Right renal pelvis (tissue), 4 donors: ENCODE measurements around the gene FCGR2B. TPM values are rescaled to one million over a fixed set of nuclear protein-coding genes. Genes with fewer than 3 reads are reported as not detected.
A peak's percentile ranks its signal among the peaks of the same experiment; 100 is the strongest.
"Not testable (repeated sequence)": the region's sequence is repeated elsewhere in the genome, so short reads cannot be mapped to it uniquely, and the experiment has no call there.

Experiments
- DNase-seq, 4 donors: peaks; one replicate each; pipeline ENCODE4 v3.0.0-alpha.2; 2013; ENCODE audit warnings: low read depth in 4 of 4, low spot score in 3 of 4, missing footprints in 1 of 4
- polyA plus RNA-seq, 4 donors: library from polyadenylated mRNA; unstranded; fragments of 120-200 nt; gene quantifications; one replicate each; pipeline ENCODE4 v1.2.1, GENCODE V29; 2013; ENCODE audit not compliant: insufficient read length in 4 of 4

FCGR2B gene
- polyA plus RNA-seq, 4 donors: 0.53 to 1.7 (median 0.89) TPM

DNA sequence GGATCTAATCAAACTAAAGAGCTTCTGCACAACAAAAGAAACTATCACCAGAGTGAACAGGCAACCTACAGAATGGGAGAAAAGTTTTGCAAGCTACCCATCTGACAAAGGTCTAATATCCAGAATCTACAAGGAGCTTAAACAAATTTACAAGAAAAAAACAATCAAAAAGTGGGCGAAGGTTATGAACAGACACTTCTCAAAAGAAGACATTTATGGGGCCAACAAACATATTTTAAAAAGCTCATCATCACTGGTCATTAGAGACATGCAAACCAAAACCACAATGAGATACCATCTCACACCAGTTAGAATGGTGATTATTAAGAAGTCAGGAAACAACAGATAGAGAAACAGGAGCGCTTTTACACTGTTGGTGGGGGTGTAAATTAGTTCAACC lies 35.4 kb downstream of the FCGR2B start:
- DNase-seq: not testable (repeated sequence)

DNA sequence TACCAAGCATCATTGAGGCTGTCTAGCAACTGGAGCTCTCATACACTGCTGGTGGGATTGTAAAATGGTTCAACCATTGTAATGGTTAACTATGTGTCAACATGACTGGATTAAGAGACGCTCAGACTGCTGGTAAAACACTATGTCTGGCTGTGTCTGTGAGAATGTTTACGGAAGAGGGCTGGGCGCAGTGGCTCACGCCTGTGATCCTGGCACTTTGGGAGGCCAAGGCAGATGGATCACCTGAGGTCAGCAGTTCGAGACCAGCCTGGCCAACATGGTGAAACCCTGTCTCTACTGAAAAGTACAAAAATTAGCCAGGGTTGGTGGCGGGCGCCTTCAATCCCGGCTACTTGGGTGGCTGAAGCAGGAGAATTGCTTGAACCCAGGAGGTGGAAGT lies 39.3 kb downstream of the FCGR2B start:
- peak in 3 of 4 donors; percentile 9 to 22 (median 10) for DNase-seq

DNA sequence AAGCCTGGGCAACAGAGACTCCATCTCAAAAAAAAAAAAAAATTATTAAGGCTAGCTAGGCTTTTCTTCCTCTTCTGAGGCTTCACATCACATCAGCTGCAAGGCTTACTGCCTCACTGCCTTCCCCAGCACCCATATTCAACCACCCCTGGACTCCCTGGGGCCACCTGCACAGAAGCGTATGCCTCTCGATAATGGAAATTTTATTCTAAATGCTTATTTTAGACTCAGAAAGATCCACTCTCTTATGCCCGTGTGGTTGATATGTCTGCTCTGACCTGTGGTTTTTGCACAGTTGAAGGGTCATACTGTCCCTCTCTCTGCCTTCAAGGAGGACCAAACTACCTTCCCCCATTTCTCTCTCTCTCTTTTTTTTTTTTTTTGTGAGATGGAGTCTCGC lies 42.6 kb downstream of the FCGR2B start:
- DNase-seq: no peak

DNA sequence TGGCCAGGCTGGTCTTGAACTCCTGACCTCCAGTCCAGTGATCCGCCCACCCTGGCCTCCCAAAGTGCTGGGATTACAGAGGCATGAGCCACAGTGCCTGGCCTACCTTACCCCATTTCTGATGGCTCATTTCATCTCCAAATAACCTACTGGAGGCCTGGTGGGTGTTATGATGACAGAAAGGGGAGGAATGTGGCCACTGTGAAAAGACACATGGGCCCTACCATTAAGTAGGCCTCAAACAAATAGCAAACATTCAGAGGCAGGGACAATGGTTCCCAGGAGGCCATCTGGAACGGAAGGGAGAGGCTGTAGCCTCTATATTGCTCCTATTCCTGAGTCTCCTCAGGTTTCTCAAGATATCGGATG lies 43.2 kb downstream of the FCGR2B start:
- DNase-seq: no peak

DNA sequence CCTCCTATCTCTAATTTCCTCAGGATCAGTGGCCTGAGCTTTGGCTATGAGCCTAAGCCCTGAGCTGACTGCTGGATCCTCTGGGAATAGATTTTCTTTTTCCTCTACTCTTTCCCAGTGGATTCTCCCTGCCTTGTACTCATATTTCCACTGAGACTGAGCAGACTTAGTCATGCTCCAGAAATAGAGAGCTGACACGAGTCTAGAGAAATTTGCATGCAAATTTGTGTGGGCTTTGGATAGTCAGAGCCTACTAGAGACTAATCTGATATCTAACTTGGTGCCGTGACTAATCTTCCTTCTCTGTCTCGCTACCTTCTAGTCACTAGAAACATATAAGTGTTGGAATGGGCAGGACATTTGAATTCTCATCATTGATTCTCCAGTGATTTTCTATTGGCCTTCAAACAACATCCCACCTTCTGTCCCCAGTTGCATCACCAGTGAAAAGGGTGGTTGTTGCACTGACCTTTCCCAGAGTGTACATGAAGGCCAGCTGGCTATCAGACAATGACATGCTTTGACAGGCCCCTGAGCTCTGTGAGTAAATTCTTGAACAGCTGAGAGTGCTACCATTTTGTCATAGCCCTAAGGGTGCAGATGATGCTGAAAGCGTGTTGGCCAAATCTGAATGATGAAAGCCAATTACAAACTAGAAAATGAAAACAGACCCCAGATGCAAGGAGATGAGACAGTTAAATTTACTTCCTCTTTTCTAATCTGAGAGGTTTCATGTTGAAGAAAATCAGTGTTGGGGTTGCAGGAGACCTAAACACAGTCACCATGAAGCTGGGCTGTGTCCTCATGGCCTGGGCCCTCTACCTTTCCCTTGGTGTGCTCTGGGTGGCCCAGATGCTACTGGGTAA lies 43.8 kb downstream of the FCGR2B start, which contains the start of gene FCRLA:
Gene FCRLA (plus strand): TSS at position 748 of the 866 bp plus-strand sequence. CDS start 36 bp downstream, at position 784.
- no peak for DNase-seq

DNA sequence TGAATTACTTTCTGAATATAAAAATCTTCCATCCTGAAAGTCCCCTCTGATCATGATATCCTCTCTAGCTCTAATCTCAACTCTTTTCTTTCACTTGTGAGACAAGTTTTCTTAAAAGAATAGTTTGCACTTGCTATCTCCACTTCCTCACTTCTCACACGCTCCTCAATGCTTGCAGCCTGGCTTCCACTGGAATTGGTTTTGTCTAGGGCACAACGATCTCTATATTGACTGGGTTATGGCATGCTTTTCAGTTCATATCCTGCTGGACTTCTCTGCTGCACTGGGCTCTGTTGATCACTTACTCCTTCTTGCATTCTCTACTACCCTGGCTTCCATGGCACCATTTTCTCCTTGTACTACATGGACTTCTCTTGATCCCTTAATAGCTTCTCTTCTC lies 44.6 kb downstream of the FCGR2B start:
- DNase-seq: no peak

DNA sequence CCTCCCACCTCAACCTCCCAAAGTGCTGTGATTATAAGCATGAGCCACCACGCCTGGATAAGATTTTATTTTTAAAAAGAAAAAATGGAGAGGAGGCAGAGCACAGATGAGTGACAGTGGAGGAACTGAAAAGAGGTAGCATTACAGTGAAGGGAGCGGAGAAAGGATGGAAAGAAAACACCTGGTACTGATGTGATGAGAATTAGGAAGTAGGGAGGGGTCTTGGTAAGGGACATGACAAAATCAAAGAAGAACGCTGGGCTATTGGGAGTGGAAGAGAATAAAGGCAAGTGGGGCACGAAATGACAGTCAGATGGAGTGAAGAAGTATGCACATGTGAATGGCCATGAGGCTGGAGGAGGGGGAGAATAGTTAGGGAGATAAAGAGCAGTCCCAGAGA lies 46.4 kb downstream of the FCGR2B start:
- DNase-seq: no peak

DNA sequence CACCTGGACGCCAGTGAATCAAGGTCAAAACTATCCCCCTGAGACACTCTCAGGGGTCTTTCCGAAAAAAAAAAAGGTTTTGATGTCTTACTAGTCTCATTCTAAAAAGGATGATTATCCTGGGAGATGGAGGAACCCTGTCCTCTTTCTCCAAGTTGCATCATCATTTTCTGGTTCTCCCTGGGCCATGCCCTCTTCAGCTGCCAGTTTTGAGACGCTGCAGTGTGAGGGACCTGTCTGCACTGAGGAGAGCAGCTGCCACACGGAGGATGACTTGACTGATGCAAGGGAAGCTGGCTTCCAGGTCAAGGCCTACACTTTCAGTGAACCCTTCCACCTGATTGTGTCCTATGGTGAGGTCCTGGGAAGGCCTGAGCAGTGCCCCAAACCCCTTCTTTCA lies 47.6 kb downstream of the FCGR2B start:
- DNase-seq: no peak

DNA sequence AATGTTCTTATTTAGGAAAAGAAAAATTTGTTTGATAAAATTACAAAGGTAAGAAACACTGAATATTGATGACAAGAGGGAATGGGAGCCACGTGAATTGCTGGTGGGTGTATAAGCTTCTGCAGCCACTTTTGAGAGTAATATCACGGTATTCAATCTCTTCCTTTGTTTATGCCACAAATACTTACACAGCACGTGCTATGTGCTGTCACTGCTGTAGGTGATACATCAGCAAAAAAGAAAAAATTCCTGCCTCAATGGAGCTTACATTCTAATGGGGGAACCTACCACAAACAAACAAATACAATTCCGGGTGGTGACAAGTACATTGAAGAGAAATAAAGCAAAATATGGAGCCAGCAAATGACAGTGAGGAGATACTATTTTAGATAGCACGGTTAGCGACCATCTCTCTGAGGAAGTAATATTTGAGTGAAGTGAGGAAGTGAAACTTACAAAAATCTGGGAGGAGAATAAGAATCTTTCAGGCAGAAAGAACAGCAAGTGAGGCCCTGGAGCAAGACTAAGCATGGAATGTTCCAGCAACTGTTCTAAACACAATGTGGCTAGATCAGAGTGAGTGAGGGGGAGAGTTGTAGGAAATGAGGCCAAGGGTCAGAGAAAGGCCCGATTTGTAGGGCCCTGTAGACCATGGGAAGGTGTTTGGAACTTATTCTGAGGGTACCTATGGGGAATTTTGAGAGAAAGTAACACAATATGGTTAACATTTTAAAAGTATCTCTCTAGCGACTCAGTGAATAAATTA lies 55.8 kb downstream of the FCGR2B start:
- no peak for DNase-seq

DNA sequence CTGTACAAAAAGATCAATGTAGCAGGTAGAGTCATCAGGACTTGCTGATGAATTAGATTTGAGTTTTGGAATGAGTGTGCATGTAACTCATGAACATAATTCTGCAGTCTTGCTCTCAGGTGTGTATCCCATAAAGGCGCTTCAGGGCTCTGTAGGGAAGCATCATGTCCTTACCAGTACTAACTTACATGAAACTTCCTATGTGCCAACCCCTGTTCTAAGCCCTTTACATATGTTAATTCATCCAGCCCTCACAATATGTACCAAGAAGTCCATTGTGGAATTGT lies 56.3 kb downstream of the FCGR2B start:
- DNase-seq: no peak

DNA sequence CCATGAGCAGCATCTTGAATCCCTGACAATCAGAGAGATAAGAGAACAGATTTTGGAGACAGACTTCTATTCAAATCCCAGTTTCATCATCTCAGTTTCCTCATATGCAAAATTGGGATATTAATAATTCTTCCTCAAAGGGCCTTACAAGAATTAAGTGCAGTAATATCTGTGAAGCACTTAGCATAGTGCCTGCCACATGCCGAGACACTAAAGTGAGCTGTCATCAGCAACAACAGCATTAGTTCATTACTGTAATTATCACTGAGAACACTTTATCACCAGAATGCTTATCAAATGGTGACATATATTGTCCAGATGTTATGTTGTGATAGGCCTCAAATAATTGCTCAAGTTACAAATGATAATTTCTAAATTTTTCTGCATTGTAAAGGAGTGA lies 57.5 kb downstream of the FCGR2B start:
- DNase-seq: no peak

DNA sequence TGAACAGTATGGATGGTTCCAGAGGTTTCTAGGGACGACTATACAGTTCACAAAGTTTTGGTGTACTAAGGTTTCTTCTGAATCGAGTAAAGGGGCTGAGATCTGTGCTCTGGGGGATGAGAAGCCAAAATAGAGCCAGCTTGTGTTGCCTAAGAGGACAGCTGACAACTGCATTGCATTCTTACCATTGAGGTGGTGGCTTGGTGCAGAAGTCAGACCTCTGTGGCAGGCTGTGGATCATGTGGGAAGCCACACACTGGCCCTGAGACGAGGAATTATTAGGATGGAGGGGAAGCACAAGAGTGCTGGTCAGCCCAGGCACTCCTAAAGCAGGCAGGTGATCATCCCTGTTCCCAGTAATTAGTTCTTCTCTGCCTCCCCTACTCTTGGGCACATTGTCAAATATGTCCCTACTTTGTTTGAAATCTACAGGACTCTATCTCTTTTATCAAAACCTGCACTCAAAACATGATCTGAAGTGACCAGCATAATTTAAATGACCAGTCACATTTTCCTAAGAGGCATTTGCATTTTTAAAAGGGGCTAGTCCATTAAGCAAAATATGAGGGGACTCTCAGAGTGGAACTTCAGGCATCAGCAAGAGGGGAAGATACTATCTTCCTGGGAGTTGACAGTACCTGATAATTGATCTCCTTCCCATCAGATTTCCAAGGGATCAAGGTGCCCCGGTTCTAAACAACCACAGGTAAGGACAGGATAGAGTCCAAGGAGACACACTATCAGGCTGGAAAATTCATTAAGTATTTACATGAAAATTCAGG lies 58.2 kb downstream of the FCGR2B start, which contains the start of gene FCRLB:
Gene FCRLB (plus strand): TSS at position 589 of the 782 bp plus-strand sequence. CDS start 1,129 bp downstream, outside the sequence.
- no peak for DNase-seq

DNA sequence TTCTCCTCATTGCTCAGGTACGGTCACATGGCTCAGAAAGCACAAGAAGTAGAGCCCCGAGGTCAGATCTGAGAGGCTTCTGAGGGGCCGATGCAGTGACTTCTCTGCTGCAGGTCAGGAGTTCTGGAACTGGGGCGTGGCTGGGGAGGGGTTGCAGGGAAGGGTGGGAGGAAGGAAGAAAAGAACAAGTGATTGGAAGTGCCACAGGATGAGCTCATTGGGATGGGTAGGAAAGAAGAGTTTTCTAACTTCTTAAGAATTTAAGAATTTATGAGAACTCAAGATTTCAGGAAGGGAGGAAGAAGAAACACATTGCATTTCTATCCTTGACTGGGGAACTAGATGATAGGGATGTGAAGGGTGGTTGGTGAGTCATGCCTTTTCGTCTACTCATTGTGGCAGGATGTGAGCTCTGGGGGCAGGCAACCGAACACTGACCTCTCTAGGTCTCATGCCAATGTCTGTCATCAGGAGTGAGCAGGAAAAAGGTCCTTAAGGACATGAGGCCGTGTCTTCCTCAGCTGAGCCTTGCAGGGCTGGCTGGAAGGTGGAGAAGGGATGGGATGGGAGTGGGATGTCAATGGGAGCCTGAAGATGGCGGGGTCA lies 58.9 kb downstream of the FCGR2B start:
- no peak for DNase-seq

DNA sequence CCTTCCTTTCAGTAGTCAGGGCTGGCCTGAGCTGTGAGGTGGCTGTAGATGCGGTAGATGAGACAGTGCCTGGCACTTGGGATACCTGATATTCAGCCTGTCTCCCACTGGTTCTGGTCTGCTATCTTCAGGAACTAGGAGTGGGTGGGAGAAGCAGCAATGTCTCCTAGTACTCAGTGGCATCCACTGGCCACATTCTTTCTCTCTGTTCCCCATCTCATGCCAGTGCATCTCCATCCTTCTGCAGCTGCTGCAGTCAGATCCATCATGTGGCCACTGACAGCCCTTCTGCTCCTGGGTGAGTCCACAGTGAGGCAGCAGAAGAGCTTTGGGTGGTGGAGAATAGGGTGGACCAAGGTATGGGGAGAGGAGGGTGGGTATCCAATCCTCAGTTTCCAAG lies 59.5 kb downstream of the FCGR2B start:
- DNase-seq: no peak

DNA sequence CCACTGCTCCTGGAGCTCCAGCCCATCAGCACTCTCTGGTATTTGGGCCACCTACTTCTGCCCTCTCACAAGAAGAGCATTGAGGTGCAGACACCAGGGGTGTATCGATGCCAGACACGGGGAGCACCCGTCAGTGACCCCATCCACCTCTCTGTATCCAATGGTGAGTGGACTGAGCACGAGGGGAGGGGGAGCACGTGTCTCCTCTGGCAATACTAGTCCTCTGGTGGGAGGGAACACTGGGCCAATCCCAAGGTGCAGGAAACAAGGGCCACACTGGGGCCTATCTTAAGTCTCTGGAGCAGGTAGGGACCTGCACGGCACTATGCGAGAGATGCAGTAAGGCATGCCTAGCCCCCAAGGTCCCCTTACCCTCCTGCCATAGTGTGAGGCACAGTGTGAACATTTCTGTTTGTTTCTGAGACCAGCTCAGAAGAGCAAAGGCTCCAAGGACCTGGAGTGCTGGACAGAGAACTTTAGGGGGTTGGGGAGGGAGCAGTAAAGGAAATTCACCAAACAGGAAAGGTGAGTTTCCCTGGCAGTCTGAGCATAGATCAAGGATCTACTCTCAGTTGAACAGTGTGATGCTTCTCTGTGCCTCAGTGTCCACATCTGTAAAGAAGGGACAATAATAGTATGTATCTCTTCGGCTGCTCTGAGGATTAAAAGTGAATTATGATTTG lies 60.7 kb downstream of the FCGR2B start:
- DNase-seq: no peak

DNA sequence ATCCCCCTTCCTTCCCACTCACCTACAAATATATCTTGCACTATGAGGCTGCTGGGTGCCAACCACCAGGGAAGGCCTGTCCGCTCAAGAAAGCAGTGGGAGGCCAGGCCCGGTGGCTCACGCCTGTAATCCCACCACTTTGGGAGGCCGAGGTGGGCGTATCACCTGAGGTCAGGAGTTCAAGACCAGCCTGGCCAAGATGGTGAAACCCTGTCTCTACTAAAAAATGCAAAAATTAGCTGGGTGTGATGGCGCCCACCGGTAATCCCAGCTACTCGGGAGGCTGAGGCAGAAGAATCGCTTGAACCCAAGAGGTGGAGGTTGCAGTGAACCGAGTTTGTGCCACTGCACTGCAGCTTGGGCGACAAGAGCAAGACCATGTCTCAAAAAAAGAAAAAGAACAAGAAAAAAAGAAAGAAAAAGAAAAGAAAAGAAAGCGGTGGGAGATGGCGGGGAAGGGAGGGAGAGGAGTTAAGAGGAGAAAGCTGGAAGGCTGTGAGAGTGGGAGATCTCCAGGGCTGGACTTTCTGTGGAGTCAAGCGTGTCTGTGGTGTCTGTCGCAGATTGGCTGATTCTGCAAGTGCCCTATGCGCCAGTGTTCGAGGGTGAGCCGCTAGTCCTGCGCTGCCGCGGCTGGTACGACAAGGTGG lies 62.4 kb downstream of the FCGR2B start:
- DNase-seq: peak in 1 of 4 donors; percentile 22

DNA sequence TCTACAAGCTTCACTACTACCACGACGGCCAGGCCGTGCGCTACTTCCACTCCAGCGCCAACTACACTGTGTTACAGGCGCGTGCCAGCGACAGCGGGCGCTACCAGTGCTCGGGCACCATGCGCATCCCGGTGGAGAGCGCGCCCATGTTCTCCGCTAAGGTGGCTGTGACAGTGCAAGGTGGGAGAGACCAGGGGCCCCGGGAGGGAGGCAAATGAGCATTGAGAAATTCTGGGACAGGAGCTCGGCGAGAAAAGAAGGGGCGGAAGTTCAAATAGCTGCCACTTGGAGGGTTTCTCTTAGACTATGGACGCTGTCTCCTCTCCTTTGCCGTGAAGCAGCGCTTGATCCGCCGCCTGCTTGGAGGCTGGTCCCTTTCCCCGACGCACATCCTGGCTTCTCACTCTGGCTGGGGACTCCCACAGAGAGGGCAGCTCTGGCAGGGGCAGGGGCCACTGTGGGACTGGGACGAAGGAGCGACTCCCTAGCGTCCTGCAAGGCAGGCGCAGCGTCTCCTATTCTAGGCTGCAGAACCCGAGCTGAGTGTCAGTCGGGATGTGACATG lies 63.0 kb downstream of the FCGR2B start:
- DNase-seq: peak in 1 of 4 donors; percentile 65

DNA sequence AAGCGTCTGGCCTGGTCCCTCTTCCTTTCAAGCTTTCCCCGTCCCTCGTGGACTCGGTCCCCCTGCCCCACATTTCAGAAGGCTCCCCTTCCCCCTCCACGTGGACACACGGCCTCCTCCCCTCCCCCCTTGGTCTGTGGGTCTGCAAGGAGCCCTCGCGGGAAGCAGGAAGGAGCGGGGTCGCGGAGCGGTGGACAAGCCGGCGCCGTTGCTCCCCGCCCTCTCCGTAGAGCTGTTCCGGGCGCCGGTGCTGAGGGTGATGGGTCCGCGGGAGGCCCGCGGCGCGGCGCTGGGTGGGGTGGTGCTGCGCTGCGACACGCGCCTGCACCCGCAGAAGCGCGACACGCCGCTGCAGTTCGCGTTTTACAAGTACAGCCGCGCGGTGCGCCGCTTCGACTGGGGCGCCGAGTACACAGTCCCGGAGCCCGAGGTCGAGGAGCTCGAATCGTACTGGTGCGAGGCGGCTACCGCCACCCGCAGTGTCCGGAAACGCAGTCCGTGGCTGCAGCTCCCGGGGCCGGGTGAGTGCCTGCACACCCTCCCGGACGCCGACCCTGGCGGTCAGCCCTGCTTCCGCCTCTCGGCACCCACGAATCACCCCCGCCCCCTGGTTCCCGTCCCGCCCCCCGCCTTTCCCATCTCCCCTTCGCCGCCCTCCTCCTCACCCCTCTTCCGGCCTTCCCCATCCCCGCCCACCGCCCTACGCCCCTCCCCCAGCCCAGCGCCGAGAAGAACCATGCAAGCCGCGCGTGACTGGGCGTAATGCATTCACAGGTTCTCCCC lies 63.7 kb downstream of the FCGR2B start:
- peak; percentile 72 to 83 (median 78) for DNase-seq
